Measurements from ENCODE around the gene VMP1.

GRCh38 chr17:59754552-59754951 lies 47.1 kb downstream of the VMP1 start:
- TF ChIP-seq CTCF (conservative IDR thresholded peaks at IDR 0.05 in 1 of 2, IDR thresholded peaks at IDR 0.05 in 1 of 2; ENCODE audit: extremely low read depth in 1 of 2, insufficient read depth in 1 of 2, low read depth in 1 of 2, low read length in 2 of 2) (no peak), EZH2 (IDR thresholded peaks at IDR 0.05; ENCODE audit: borderline replicate concordance, low read length) (no peak)
